HEK293 (cell line): ENCODE measurements around the gene PACS1.

ENCODE experiments used
- IKZF3 ChIP-seq: fragments of 450-650 bp; IDR thresholded peaks from 2 replicates; pipeline ENCODE4 v1.5.0; 2018; ENCODE audit warnings: missing biosample characterization, mild to moderate bottlenecking, missing genetic modification characterization, moderate library complexity
- KLF8 ChIP-seq: fragments of 450-650 bp; formaldehyde crosslinking; IDR thresholded peaks from 2 replicates; pipeline ENCODE4 v1.5.1; 2016; ENCODE audit warnings: missing biosample characterization, missing genetic modification characterization
- SCRT2 ChIP-seq: fragments of 450-650 bp; formaldehyde crosslinking; IDR thresholded peaks from 2 replicates; pipeline ENCODE4 v1.5.1; 2016; ENCODE audit warnings: missing biosample characterization, missing genetic modification characterization
- SP2 ChIP-seq: fragments of 450-650 bp; formaldehyde crosslinking; IDR thresholded peaks from 2 replicates; pipeline ENCODE4 v1.5.1; 2016; ENCODE audit warnings: missing biosample characterization, missing genetic modification characterization
- ZBTB8A ChIP-seq: fragments of 450-650 bp; formaldehyde crosslinking; IDR thresholded peaks from 2 replicates; pipeline ENCODE4 v1.5.1; 2016; ENCODE audit warnings: missing biosample characterization, missing genetic modification characterization
- ZFP3 ChIP-seq: fragments of 450-650 bp; formaldehyde crosslinking; IDR thresholded peaks from 2 replicates; pipeline ENCODE4 v1.5.1; 2016; ENCODE audit warnings: low read depth, missing biosample characterization, missing genetic modification characterization
- ZNF121 ChIP-seq: fragments of 450-650 bp; formaldehyde crosslinking; IDR thresholded peaks from 2 replicates; pipeline ENCODE4 v1.5.1; 2016; ENCODE audit warnings: missing biosample characterization, missing genetic modification characterization
- ZNF155 ChIP-seq: fragments of 450-650 bp; formaldehyde crosslinking; IDR thresholded peaks from 2 replicates; pipeline ENCODE4 v1.5.1; 2016; ENCODE audit warnings: missing biosample characterization, missing genetic modification characterization
- ZNF175 ChIP-seq: fragments of 450-650 bp; formaldehyde crosslinking; IDR thresholded peaks from 2 replicates; pipeline ENCODE4 v1.5.1; 2016; ENCODE audit warnings: missing biosample characterization, missing genetic modification characterization
- ZNF223 ChIP-seq: fragments of 450-650 bp; formaldehyde crosslinking; IDR thresholded peaks from 2 replicates; pipeline ENCODE4 v1.5.1; 2016; ENCODE audit warnings: missing biosample characterization, missing genetic modification characterization
- ZNF292 ChIP-seq: fragments of 450-650 bp; formaldehyde crosslinking; IDR thresholded peaks from 2 replicates; pipeline ENCODE4 v1.5.1; 2016; ENCODE audit warnings: low read depth, missing biosample characterization, missing genetic modification characterization, borderline replicate concordance
- ZNF302 ChIP-seq: fragments of 450-650 bp; formaldehyde crosslinking; IDR thresholded peaks from 2 replicates; pipeline ENCODE4 v1.5.1; 2016; ENCODE audit warnings: missing biosample characterization, missing genetic modification characterization, low read depth
- ZNF426 ChIP-seq: fragments of 450-650 bp; formaldehyde crosslinking; IDR thresholded peaks from 2 replicates; pipeline ENCODE4 v1.5.1; 2017; ENCODE audit warnings: missing biosample characterization, missing genetic modification characterization, mild to moderate bottlenecking, inconsistent platforms, moderate library complexity
- ZNF473 ChIP-seq: fragments of 450-650 bp; formaldehyde crosslinking; IDR thresholded peaks from 2 replicates; pipeline ENCODE4 v1.5.1; 2017; ENCODE audit warnings: missing biosample characterization, missing genetic modification characterization
- ZNF544 ChIP-seq: fragments of 450-650 bp; formaldehyde crosslinking; IDR thresholded peaks from 2 replicates; pipeline ENCODE4 v1.5.0; 2017; ENCODE audit warnings: missing biosample characterization, missing genetic modification characterization
- ZNF561 ChIP-seq: fragments of 450-650 bp; IDR thresholded peaks from 2 replicates; pipeline ENCODE4 v1.5.1; 2018; ENCODE audit warnings: missing biosample characterization, missing genetic modification characterization, borderline replicate concordance
- ZNF624 ChIP-seq: fragments of 450-650 bp; formaldehyde crosslinking; IDR thresholded peaks from 2 replicates; pipeline ENCODE4 v1.5.1; 2017; ENCODE audit warnings: missing biosample characterization, missing genetic modification characterization
- ZNF626 ChIP-seq: fragments of 450-650 bp; sonication (Bioruptor Pico); formaldehyde crosslinking; IDR thresholded peaks from 2 replicates; pipeline ENCODE4 v1.5.1; 2018; ENCODE audit warnings: missing biosample characterization, missing genetic modification characterization, inconsistent platforms
- ZNF660 ChIP-seq: fragments of 450-650 bp; IDR thresholded peaks from 2 replicates; pipeline ENCODE4 v1.5.1; 2018; ENCODE audit warnings: missing biosample characterization, mild to moderate bottlenecking, missing genetic modification characterization
- TF ChIP-seq, protein P1 (sequence below): fragments of 450-650 bp; formaldehyde crosslinking; IDR thresholded peaks from 2 replicates; pipeline ENCODE4 v1.5.1; 2016; ENCODE audit warnings: missing biosample characterization, missing genetic modification characterization
- TF ChIP-seq, protein P2 (sequence below): fragments of 450-650 bp; formaldehyde crosslinking; IDR thresholded peaks from 2 replicates; pipeline ENCODE4 v1.5.1; 2016; ENCODE audit warnings: missing biosample characterization, missing genetic modification characterization
- TF ChIP-seq, protein P3 (sequence below): fragments of 450-650 bp; formaldehyde crosslinking; IDR thresholded peaks from 2 replicates; pipeline ENCODE4 v1.5.1; 2016; ENCODE audit warnings: missing biosample characterization, missing genetic modification characterization
- TF ChIP-seq, protein P4 (sequence below): sonication (generic); formaldehyde crosslinking; IDR thresholded peaks from 2 replicates; pipeline ENCODE4 v1.8.1; 2022; ENCODE audit warnings: mild to moderate bottlenecking, moderate library complexity, missing genetic modification reagents
- TF ChIP-seq, protein P5 (sequence below): fragments of 450-650 bp; formaldehyde crosslinking; IDR thresholded peaks from 2 replicates; pipeline ENCODE4 v1.5.1; 2016; ENCODE audit warnings: missing biosample characterization, missing genetic modification characterization
- TF ChIP-seq, protein P6 (sequence below): fragments of 450-650 bp; formaldehyde crosslinking; IDR thresholded peaks from 2 replicates; pipeline ENCODE4 v1.5.1; 2016; ENCODE audit warnings: missing biosample characterization, missing genetic modification characterization
- TF ChIP-seq, protein P7 (sequence below): fragments of 450-650 bp; formaldehyde crosslinking; IDR thresholded peaks from 2 replicates; pipeline ENCODE4 v1.5.0; 2017; ENCODE audit warnings: missing biosample characterization, missing genetic modification characterization, borderline replicate concordance

PACS1 gene

DNA sequence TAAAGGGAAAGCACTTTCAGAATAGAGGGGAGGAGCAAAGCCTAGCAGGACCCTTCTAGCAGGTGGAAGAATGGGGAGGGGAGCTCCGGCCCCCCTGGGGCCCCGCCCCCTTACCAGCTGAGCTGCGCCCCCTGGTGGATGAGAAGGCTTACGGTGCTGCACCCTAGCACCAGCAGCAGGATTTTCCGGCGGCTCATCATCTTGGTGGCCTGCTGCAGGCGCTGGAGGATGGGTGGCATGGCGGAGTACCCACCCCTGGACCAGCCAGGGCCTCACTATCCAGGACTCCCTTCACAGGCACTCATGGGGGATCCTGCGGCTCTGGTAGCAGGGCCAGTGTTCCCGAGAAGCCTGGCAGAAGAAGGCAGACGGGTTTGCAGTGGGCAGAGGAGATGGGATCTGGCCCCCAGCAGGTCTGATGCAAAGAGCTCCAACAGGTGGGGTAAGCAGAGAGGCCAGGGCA lies 24.9 kb upstream of the PACS1 start (continued):
- TF ChIP-seq ZNF292 (tag by site-specific recombination) (no peak), ZNF473 (no peak), KLF8 (tag by site-specific recombination) (no peak), ZBTB8A (tag by site-specific recombination) (no peak), ZNF544 (tag by site-specific recombination) (no peak), ZNF121 (tag by site-specific recombination) (no peak), ZNF624 (no peak), ZNF175 (no peak), ZNF626 (tag by site-specific recombination) (no peak), ZNF426 (tag by site-specific recombination) (no peak), ZNF223 (no peak), ZNF660 (tag by site-specific recombination) (0 out of 2 replicates have a peak, but pooled peaks have one; percentile 24), ZNF302 (tag by site-specific recombination) (no peak), SCRT2 (peak; percentile 95), ZNF155 (no peak), ZFP3 (no peak), SP2 (tag by site-specific recombination) (no peak), IKZF3 (no peak), ZNF561 (tag by site-specific recombination) (no peak)
- TF ChIP-seq, protein P1, sequence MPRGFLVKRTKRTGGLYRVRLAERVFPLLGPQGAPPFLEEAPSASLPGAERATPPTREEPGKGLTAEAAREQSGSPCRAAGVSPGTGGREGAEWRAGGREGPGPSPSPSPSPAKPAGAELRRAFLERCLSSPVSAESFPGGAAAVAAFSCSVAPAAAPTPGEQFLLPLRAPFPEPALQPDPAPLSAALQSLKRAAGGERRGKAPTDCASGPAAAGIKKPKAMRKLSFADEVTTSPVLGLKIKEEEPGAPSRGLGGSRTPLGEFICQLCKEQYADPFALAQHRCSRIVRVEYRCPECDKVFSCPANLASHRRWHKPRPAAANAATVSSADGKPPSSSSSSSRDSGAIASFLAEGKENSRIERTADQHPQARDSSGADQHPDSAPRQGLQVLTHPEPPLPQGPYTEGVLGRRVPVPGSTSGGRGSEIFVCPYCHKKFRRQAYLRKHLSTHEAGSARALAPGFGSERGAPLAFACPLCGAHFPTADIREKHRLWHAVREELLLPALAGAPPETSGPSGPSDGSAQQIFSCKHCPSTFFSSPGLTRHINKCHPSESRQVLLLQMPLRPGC (tag by site-specific recombination): no peak
- TF ChIP-seq, protein P2, sequence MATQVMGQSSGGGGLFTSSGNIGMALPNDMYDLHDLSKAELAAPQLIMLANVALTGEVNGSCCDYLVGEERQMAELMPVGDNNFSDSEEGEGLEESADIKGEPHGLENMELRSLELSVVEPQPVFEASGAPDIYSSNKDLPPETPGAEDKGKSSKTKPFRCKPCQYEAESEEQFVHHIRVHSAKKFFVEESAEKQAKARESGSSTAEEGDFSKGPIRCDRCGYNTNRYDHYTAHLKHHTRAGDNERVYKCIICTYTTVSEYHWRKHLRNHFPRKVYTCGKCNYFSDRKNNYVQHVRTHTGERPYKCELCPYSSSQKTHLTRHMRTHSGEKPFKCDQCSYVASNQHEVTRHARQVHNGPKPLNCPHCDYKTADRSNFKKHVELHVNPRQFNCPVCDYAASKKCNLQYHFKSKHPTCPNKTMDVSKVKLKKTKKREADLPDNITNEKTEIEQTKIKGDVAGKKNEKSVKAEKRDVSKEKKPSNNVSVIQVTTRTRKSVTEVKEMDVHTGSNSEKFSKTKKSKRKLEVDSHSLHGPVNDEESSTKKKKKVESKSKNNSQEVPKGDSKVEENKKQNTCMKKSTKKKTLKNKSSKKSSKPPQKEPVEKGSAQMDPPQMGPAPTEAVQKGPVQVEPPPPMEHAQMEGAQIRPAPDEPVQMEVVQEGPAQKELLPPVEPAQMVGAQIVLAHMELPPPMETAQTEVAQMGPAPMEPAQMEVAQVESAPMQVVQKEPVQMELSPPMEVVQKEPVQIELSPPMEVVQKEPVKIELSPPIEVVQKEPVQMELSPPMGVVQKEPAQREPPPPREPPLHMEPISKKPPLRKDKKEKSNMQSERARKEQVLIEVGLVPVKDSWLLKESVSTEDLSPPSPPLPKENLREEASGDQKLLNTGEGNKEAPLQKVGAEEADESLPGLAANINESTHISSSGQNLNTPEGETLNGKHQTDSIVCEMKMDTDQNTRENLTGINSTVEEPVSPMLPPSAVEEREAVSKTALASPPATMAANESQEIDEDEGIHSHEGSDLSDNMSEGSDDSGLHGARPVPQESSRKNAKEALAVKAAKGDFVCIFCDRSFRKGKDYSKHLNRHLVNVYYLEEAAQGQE (tag by site-specific recombination): no peak
- TF ChIP-seq, protein P3, sequence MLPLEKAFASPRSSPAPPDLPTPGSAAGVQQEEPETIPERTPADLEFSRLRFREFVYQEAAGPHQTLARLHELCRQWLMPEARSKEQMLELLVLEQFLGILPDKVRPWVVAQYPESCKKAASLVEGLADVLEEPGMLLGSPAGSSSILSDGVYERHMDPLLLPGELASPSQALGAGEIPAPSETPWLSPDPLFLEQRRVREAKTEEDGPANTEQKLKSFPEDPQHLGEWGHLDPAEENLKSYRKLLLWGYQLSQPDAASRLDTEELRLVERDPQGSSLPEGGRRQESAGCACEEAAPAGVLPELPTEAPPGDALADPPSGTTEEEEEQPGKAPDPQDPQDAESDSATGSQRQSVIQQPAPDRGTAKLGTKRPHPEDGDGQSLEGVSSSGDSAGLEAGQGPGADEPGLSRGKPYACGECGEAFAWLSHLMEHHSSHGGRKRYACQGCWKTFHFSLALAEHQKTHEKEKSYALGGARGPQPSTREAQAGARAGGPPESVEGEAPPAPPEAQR (tag by site-specific recombination): no peak
- TF ChIP-seq, protein P4, sequence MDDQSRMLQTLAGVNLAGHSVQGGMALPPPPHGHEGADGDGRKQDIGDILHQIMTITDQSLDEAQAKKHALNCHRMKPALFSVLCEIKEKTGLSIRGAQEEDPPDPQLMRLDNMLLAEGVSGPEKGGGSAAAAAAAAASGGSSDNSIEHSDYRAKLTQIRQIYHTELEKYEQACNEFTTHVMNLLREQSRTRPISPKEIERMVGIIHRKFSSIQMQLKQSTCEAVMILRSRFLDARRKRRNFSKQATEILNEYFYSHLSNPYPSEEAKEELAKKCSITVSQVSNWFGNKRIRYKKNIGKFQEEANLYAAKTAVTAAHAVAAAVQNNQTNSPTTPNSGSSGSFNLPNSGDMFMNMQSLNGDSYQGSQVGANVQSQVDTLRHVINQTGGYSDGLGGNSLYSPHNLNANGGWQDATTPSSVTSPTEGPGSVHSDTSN (CRISPR knock-in tag): no peak
- TF ChIP-seq, protein P5, sequence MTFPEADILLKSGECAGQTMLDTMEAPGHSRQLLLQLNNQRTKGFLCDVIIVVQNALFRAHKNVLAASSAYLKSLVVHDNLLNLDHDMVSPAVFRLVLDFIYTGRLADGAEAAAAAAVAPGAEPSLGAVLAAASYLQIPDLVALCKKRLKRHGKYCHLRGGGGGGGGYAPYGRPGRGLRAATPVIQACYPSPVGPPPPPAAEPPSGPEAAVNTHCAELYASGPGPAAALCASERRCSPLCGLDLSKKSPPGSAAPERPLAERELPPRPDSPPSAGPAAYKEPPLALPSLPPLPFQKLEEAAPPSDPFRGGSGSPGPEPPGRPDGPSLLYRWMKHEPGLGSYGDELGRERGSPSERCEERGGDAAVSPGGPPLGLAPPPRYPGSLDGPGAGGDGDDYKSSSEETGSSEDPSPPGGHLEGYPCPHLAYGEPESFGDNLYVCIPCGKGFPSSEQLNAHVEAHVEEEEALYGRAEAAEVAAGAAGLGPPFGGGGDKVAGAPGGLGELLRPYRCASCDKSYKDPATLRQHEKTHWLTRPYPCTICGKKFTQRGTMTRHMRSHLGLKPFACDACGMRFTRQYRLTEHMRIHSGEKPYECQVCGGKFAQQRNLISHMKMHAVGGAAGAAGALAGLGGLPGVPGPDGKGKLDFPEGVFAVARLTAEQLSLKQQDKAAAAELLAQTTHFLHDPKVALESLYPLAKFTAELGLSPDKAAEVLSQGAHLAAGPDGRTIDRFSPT (tag by site-specific recombination): 0 out of 2 replicates have a peak, but pooled peaks have one; percentile 16
- TF ChIP-seq, protein P6, sequence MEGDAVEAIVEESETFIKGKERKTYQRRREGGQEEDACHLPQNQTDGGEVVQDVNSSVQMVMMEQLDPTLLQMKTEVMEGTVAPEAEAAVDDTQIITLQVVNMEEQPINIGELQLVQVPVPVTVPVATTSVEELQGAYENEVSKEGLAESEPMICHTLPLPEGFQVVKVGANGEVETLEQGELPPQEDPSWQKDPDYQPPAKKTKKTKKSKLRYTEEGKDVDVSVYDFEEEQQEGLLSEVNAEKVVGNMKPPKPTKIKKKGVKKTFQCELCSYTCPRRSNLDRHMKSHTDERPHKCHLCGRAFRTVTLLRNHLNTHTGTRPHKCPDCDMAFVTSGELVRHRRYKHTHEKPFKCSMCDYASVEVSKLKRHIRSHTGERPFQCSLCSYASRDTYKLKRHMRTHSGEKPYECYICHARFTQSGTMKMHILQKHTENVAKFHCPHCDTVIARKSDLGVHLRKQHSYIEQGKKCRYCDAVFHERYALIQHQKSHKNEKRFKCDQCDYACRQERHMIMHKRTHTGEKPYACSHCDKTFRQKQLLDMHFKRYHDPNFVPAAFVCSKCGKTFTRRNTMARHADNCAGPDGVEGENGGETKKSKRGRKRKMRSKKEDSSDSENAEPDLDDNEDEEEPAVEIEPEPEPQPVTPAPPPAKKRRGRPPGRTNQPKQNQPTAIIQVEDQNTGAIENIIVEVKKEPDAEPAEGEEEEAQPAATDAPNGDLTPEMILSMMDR (tag by site-specific recombination): peak; percentile 78
- TF ChIP-seq, protein P7, sequence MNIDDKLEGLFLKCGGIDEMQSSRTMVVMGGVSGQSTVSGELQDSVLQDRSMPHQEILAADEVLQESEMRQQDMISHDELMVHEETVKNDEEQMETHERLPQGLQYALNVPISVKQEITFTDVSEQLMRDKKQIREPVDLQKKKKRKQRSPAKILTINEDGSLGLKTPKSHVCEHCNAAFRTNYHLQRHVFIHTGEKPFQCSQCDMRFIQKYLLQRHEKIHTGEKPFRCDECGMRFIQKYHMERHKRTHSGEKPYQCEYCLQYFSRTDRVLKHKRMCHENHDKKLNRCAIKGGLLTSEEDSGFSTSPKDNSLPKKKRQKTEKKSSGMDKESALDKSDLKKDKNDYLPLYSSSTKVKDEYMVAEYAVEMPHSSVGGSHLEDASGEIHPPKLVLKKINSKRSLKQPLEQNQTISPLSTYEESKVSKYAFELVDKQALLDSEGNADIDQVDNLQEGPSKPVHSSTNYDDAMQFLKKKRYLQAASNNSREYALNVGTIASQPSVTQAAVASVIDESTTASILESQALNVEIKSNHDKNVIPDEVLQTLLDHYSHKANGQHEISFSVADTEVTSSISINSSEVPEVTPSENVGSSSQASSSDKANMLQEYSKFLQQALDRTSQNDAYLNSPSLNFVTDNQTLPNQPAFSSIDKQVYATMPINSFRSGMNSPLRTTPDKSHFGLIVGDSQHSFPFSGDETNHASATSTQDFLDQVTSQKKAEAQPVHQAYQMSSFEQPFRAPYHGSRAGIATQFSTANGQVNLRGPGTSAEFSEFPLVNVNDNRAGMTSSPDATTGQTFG (tag by site-specific recombination): no peak
